Embryonic facial prominence (tissue), 1 donor: Measurements from ENCODE around the gene OSM.

ENCODE experiments used
- DNase-seq: peaks from one replicate; pipeline ENCODE4 v3.0.0-alpha.2; 2016; ENCODE audit errors: extremely low spot score

The OSM gene

GRCh38 chr22:30285176-30285845, 18.7 kb upstream of the OSM start:
- DNase-seq, result no peak

GRCh38 chr22:30284666-30285065, 18.0 kb upstream of the OSM start:
- no peak for DNase-seq

- DNase-seq, result no peak
Measured at GRCh38 chr22:30284172-30284571, 17.5 kb upstream of the OSM start.

GRCh38 chr22:30283342-30283741, 16.7 kb upstream of the OSM start:
- DNase-seq, result no peak

- DNase-seq, result no peak
Measured at GRCh38 chr22:30282616-30283046, 16.0 kb upstream of the OSM start.

GRCh38 chr22:30280505-30280904, 13.9 kb upstream of the OSM start:
- DNase-seq, result no peak

- no peak for DNase-seq
Measured at GRCh38 chr22:30279932-30280331, 13.3 kb upstream of the OSM start.

GRCh38 chr22:30279046-30279788, 12.6 kb upstream of the OSM start:
- DNase-seq, result no peak

- no peak for DNase-seq
Measured at GRCh38 chr22:30277547-30278344, 11.1 kb upstream of the OSM start.

GRCh38 chr22:30276039-30276438, 9.4 kb upstream of the OSM start:
- no peak for DNase-seq

- DNase-seq, result no peak
Measured at GRCh38 chr22:30275625-30276024, 9.0 kb upstream of the OSM start.

GRCh38 chr22:30274437-30274812, 7.8 kb upstream of the OSM start:
- no peak for DNase-seq

- no peak for DNase-seq
Measured at GRCh38 chr22:30273711-30274436, 7.2 kb upstream of the OSM start.

- no peak for DNase-seq
Measured at GRCh38 chr22:30272781-30273601, 6.3 kb upstream of the OSM start.

GRCh38 chr22:30270832-30271231, 4.2 kb upstream of the OSM start:
- DNase-seq, result no peak

GRCh38 chr22:30268331-30268730, 1.7 kb upstream of the OSM start:
- DNase-seq, result no peak

GRCh38 chr22:30267382-30268302, 991 bp upstream of the OSM start:
- DNase-seq, result no peak

GRCh38 chr22:30265823-30266444, 717 bp downstream of the OSM start:
- DNase-seq, result no peak

- no peak for DNase-seq
Measured at GRCh38 chr22:30265131-30265720, 1.4 kb downstream of the OSM start.
